H1 (cell line): ENCODE results near the gene CDC14B. TPM values are rescaled to one million over a fixed set of nuclear protein-coding genes. Genes with fewer than 3 reads are reported as not detected.

ENCODE experiments used
- CTCF ChIA-PET: fragments of 300-600 bp; sonication (Branson Sonifier 250); formaldehyde crosslinking; loops from one replicate; lab custom pipeline; 2021; ENCODE audit not compliant: partially characterized antibody; lab: Charles Lee
- POLR2A ChIA-PET: fragments of 300-600 bp; sonication (Branson Sonifier 250); formaldehyde crosslinking; loops from one replicate; lab custom pipeline; 2021; ENCODE audit warnings: inconsistent platforms; ENCODE audit not compliant: partially characterized antibody; lab: Charles Lee
- DNase-seq, 2 experiments: peaks; one replicate each; pipeline versions ENCODE4 v3.0.0 to v3.0.0-alpha.2; 2010 to 2022; ENCODE audit warnings: low spot score in 2 of 2, low read depth in 1 of 2, mixed read lengths in 1 of 2
- FAIRE-seq: peaks from 2 replicates; lab custom pipeline; 2011; peaks lifted over from hg19 to GRCh38; lab: Jason Lieb, UNC
- H2AFZ ChIP-seq: 2 replicates; pipeline ENCODE4 v1.8.1; 2012; ENCODE audit warnings: low read length, inconsistent platforms
- H2AK5ac ChIP-seq: 2 replicates; pipeline ENCODE4 v1.6.1; 2013; ENCODE audit warnings: low read depth, low read length
- H2BK120ac ChIP-seq: replicated peaks from 2 replicates; pipeline ENCODE3; 2013; ENCODE audit warnings: low read depth, low read length, inconsistent platforms
- H2BK12ac ChIP-seq: 2 replicates; pipeline ENCODE4 v1.6.1; 2013; ENCODE audit warnings: low read depth, low read length
- H2BK15ac ChIP-seq: 2 replicates; pipeline ENCODE4 v1.6.1; 2013; ENCODE audit warnings: low read length
- H2BK20ac ChIP-seq: 2 replicates; pipeline ENCODE4 v1.6.1; 2013; ENCODE audit warnings: low read length
- H2BK5ac ChIP-seq: 2 replicates; pipeline ENCODE4 v1.6.1; 2013; ENCODE audit warnings: low read depth, low read length
- H3K14ac ChIP-seq: 2 replicates; pipeline ENCODE4 v1.6.1; 2013; ENCODE audit warnings: inconsistent platforms; ENCODE audit not compliant: insufficient read length
- H3K18ac ChIP-seq: 2 replicates; pipeline ENCODE4 v1.6.1; 2013; ENCODE audit warnings: low read length; ENCODE audit errors: extremely low read depth
- H3K23ac ChIP-seq: 2 replicates; pipeline ENCODE4 v1.6.1; 2013; ENCODE audit warnings: inconsistent platforms; ENCODE audit not compliant: insufficient read length
- H3K23me2 ChIP-seq: 2 replicates; pipeline ENCODE4 v1.6.1; 2013; ENCODE audit warnings: low read depth, low read length
- H3K27ac ChIP-seq: 2 replicates; pipeline ENCODE4 v1.6.1; 2011; ENCODE audit warnings: low read depth, low read length, inconsistent platforms
- H3K27me3 ChIP-seq, 4 experiments: replicated peaks in 1 of 4; 1 replicate in 1 of 4; 2 replicates in 3 of 4; pipeline versions ENCODE4 v1.6.1 to v1.8.1; 2011 to 2013; ENCODE audit warnings: low read length in 3 of 4, mild to moderate bottlenecking in 3 of 4, inconsistent platforms in 2 of 4, mixed read lengths in 2 of 4, moderate library complexity in 1 of 4; ENCODE audit not compliant: control insufficient read depth in 3 of 4, insufficient read depth in 3 of 4; ENCODE audit errors: extremely low read depth in 1 of 4
- H3K36me3 ChIP-seq, 4 experiments: 2 replicates each; pipeline versions ENCODE4 v1.6.1 to v1.8.1; 2011 to 2013; ENCODE audit warnings: mild to moderate bottlenecking in 4 of 4, low read length in 3 of 4, moderate library complexity in 2 of 4, control low read depth in 1 of 4, inconsistent platforms in 1 of 4; ENCODE audit not compliant: insufficient read depth in 4 of 4, control insufficient read depth in 2 of 4
- H3K4ac ChIP-seq: replicated peaks from 2 replicates; pipeline ENCODE3; 2013; ENCODE audit warnings: low read length, low read depth, mixed read lengths, inconsistent platforms; ENCODE audit not compliant: insufficient read length
- H3K4me1 ChIP-seq, 4 experiments: replicated peaks in 1 of 4; 1 replicate in 1 of 4; 2 replicates in 3 of 4; pipeline versions ENCODE4 v1.6.1 to v1.8.1; 2011 to 2013; ENCODE audit warnings: low read length in 3 of 4, inconsistent platforms in 2 of 4, mixed read lengths in 1 of 4; ENCODE audit not compliant: insufficient read depth in 4 of 4, control insufficient read depth in 3 of 4
- H3K4me2 ChIP-seq, 2 experiments: 2 replicates each; pipeline versions ENCODE4 v1.6.1 to v1.8.1; 2011 to 2013; ENCODE audit warnings: low read depth in 2 of 2, low read length in 2 of 2, control low read depth in 1 of 2, inconsistent platforms in 1 of 2, mild to moderate bottlenecking in 1 of 2; ENCODE audit not compliant: insufficient read depth in 1 of 2
- H3K4me3 ChIP-seq, 4 experiments: fragments of 200-600, 300-600 bp in 1 of 4; sonication (generic), shearing (Covaris generic), sonication (Bioruptor Twin) in 1 of 4; 2 replicates each; pipeline versions ENCODE4 v1.5.1 to v1.8.1; 2011 to 2016; ENCODE audit warnings: low read length in 4 of 4, low read depth in 3 of 4, control low read depth in 2 of 4, inconsistent platforms in 2 of 4, mild to moderate bottlenecking in 2 of 4, mixed read lengths in 1 of 4, moderate library complexity in 1 of 4; ENCODE audit not compliant: insufficient read depth in 2 of 4; ENCODE audit errors: extremely low read depth in 1 of 4
- H3K56ac ChIP-seq: replicated peaks from 2 replicates; pipeline ENCODE3; 2013; ENCODE audit warnings: low read depth, mild to moderate bottlenecking, mixed read lengths, low read length, inconsistent platforms; ENCODE audit not compliant: insufficient read length
- H3K79me1 ChIP-seq: 2 replicates; pipeline ENCODE4 v1.6.1; 2013; ENCODE audit warnings: low read depth, low read length, control low read depth
- H3K79me2 ChIP-seq, 2 experiments: 2 replicates each; pipeline versions ENCODE4 v1.6.1 to v1.8.1; 2012 to 2013; ENCODE audit warnings: low read length in 2 of 2, mild to moderate bottlenecking in 2 of 2, inconsistent platforms in 1 of 2; ENCODE audit not compliant: insufficient read depth in 2 of 2, control insufficient read depth in 1 of 2
- H3K9ac ChIP-seq, 4 experiments: replicated peaks in 1 of 4; 1 replicate in 1 of 4; 2 replicates in 3 of 4; pipeline versions ENCODE4 v1.6.1 to v1.8.1; 2011 to 2013; ENCODE audit warnings: low read depth in 3 of 4, low read length in 3 of 4, control low read depth in 2 of 4, mild to moderate bottlenecking in 2 of 4, moderate library complexity in 2 of 4, inconsistent platforms in 1 of 4; ENCODE audit errors: extremely low read depth in 1 of 4
- H3K9me3 ChIP-seq, 2 experiments: 2 replicates each; pipeline versions ENCODE4 v1.6.1 to v1.8.1; 2012 to 2013; ENCODE audit warnings: mild to moderate bottlenecking in 2 of 2, moderate library complexity in 2 of 2, control low read depth in 1 of 2, inconsistent platforms in 1 of 2, low read depth in 1 of 2, low read length in 1 of 2, mixed read lengths in 1 of 2; ENCODE audit not compliant: insufficient read depth in 2 of 2
- H4K20me1 ChIP-seq, 2 experiments: replicated peaks in 1 of 2; 2 replicates each; pipeline versions ENCODE3 to v1.8.1; 2011 to 2013; ENCODE audit warnings: inconsistent platforms in 2 of 2, low read length in 2 of 2, mild to moderate bottlenecking in 1 of 2; ENCODE audit not compliant: insufficient read depth in 2 of 2, control insufficient read depth in 1 of 2
- H4K5ac ChIP-seq: 2 replicates; pipeline ENCODE4 v1.6.1; 2013; ENCODE audit warnings: low read length, low read depth, mixed read lengths, inconsistent platforms; ENCODE audit not compliant: insufficient read length
- H4K8ac ChIP-seq: 2 replicates; pipeline ENCODE4 v1.8.0; 2013; ENCODE audit warnings: mild to moderate bottlenecking, moderate library complexity, low read length, inconsistent platforms; ENCODE audit not compliant: insufficient read depth; ENCODE audit errors: extremely low read depth
- H4K91ac ChIP-seq: replicated peaks from 2 replicates; pipeline ENCODE3; 2013; ENCODE audit warnings: low read length, mixed read lengths, inconsistent platforms; ENCODE audit not compliant: insufficient read length
- ASH2L ChIP-seq: fragments of 200-600, 300-600 bp; sonication (generic); IDR thresholded peaks from one replicate; pipeline ENCODE4 v1.7.1; 2017; ENCODE audit warnings: low read length
- ATF3 ChIP-seq: IDR thresholded peaks from 2 replicates; pipeline ENCODE4 v1.6.1; 2011; ENCODE audit warnings: low read depth, mild to moderate bottlenecking, low read length; ENCODE audit not compliant: insufficient read depth
- CBX5 ChIP-seq: fragments of 300-800, 300-1000 bp; sonication (generic); IDR thresholded peaks from 2 replicates; pipeline ENCODE4 v1.7.1; 2016; ENCODE audit warnings: antibody characterized with exemption, low read length, low read depth
- CHD2 ChIP-seq: IDR thresholded peaks from 2 replicates; pipeline ENCODE4 v1.6.1; 2012; ENCODE audit warnings: low read length, improper control_type of control experiment
- CREB1 ChIP-seq: IDR thresholded peaks from 2 replicates; pipeline ENCODE4 v1.6.1; 2012; ENCODE audit warnings: inconsistent platforms
- CTBP2 ChIP-seq: IDR thresholded peaks from 2 replicates; pipeline ENCODE4 v1.7.0; 2011; ENCODE audit warnings: borderline replicate concordance, mild to moderate bottlenecking, moderate library complexity, mixed read lengths, low read length; ENCODE audit not compliant: insufficient read depth, insufficient read length
- EGR1 ChIP-seq: IDR thresholded peaks from 2 replicates; pipeline ENCODE4 v1.6.1; 2011; ENCODE audit warnings: low read depth, low read length, borderline replicate concordance
- KDM4A ChIP-seq: IDR thresholded peaks from one replicate; pipeline ENCODE4 v1.7.1; 2012; ENCODE audit warnings: low read depth, mild to moderate bottlenecking, moderate library complexity, low read length, inconsistent platforms; ENCODE audit not compliant: severe bottlenecking
- PHF8 ChIP-seq: fragments of 200-600 bp; sonication (generic); conservative IDR thresholded peaks from 2 replicates; pipeline ENCODE4 v1.7.1; 2012; ENCODE audit warnings: low read depth, mild to moderate bottlenecking, inconsistent platforms, low read length, moderate library complexity
- POLR2A ChIP-seq, 2 experiments: IDR thresholded peaks; 1 replicate in 1 of 2; 2 replicates in 1 of 2; pipeline ENCODE4 v1.6.1; 2011; ENCODE audit warnings: low read depth in 2 of 2, low read length in 2 of 2, mild to moderate bottlenecking in 2 of 2; ENCODE audit errors: control extremely low read depth in 1 of 2
- POU5F1 ChIP-seq: IDR thresholded peaks from 2 replicates; pipeline ENCODE4 v1.6.1; 2011; ENCODE audit warnings: low read depth, mild to moderate bottlenecking, low read length, moderate library complexity
- SP2 ChIP-seq: IDR thresholded peaks from 2 replicates; pipeline ENCODE4 v1.6.1; 2012; ENCODE audit warnings: mild to moderate bottlenecking, low read length, inconsistent platforms
- SP4 ChIP-seq: IDR thresholded peaks from 2 replicates; pipeline ENCODE4 v1.6.1; 2012; ENCODE audit warnings: low read length, inconsistent platforms
- SRF ChIP-seq: IDR thresholded peaks from 2 replicates; pipeline ENCODE4 v1.6.1; 2011; ENCODE audit warnings: mild to moderate bottlenecking, low read depth, low read length, moderate library complexity
- TEAD4 ChIP-seq: IDR thresholded peaks from 2 replicates; pipeline ENCODE4 v1.6.1; 2012; ENCODE audit warnings: low read depth, low read length, inconsistent platforms, mixed read lengths
- YY1 ChIP-seq: IDR thresholded peaks from 2 replicates; pipeline ENCODE4 v1.6.1; 2011; ENCODE audit warnings: low read depth, mild to moderate bottlenecking, low read length
- WGBS, 2 experiments: shearing (Covaris generic) in 1 of 2; methylation state at CpG; one replicate each; pipeline versions ENCODE4 v1.1.6 to v1.1.7; 2013 to 2015; ENCODE audit warnings: low lambda C conversion rate in 2 of 2, mixed read lengths in 2 of 2, inconsistent platforms in 1 of 2, low coverage in 1 of 2, missing lambda C conversion rate in 1 of 2; ENCODE audit not compliant: insufficient replicate concordance in 2 of 2, insufficient coverage in 1 of 2, insufficient read length in 1 of 2; ENCODE audit errors: extremely low coverage in 1 of 2, missing lambda C conversion rate in 1 of 2; 5-methylcytosine and 5-hydroxymethylcytosine counted together
- polyA plus RNA-seq, 7 experiments: library from polyadenylated mRNA; depleted of rRNA in 3 of 7; stranded (reverse) in 5 of 7; unstranded in 2 of 7; fragments of >200 nt in 5 of 7; fragments of 200-250 nt in 2 of 7; gene quantifications; 1 replicate in 5 of 7; 2 replicates in 1 of 7; 4 replicates in 1 of 7; pipeline versions ENCODE4 v1.2.1 to v1.2.3, GENCODE V29; 2011 to 2013; ENCODE audit warnings: missing spikeins in 2 of 7, mixed read lengths in 2 of 7
- total RNA-seq: library from RNA; stranded (reverse); fragmentation: NEBNext Ultra II Directional; extraction: Animal tissue kit (Norgen Biotek cat#: 25700); gene quantifications from 2 replicates; pipeline ENCODE4 v1.2.1, GENCODE V29; 2021

The CDC14B gene
- total and polyA plus RNA-seq, 2 of the 8 experiments (the other 6 are each of a cell fraction or from before 2014, with no cell fraction given): 17.2 to 44.6 TPM

- Histone ChIP-seq H3K9me3 (no peaks in the 10 kb centered on the region), H2BK20ac (no peak overlapping the region), H4K91ac (no peak overlapping the region), H3K4ac (no peak overlapping the region), H3K23me2 (no peaks in the 10 kb centered on the region), H3K23ac (no peak overlapping the region), H3K27me3 (no peaks in the 10 kb centered on the region), H3K36me3 (0 out of 8 replicates have a peak, but pooled peaks cover 0 to 2% (median 0%) of the 10 kb centered on the region in 4 experiments), H3K79me2 (no peaks in the 10 kb centered on the region), H2AFZ (no peak overlapping the region), H2BK15ac (no peak overlapping the region), H3K79me1 (peaks cover 3% of the 10 kb centered on the region; the same call in 1 of the 2 replicates), H3K56ac (no peak overlapping the region), H3K4me2 (no peak overlapping the region), H3K18ac (no peak overlapping the region), H2AK5ac (no peak overlapping the region), H3K4me3 (no peak overlapping the region), H4K5ac (no peak overlapping the region), H3K14ac (no peak overlapping the region), H2BK5ac (no peak overlapping the region), H2BK120ac (no peak overlapping the region), H4K8ac (no peak overlapping the region), H3K4me1 (peaks cover 0 to 6% (median under 1%) of the 10 kb centered on the region in 4 experiments; a peak in 2 of 7 replicates), H3K27ac (no peak overlapping the region), H4K20me1 (peaks cover 0 to 2% of the 10 kb centered on the region in 2 experiments), H2BK12ac (no peak overlapping the region), H3K9ac (no peak overlapping the region)
- WGBS, 2 experiments: 90% methylated on average over 4 of the region's 4 CpGs; no CpG with 5 or more reads in 1 of the 2 experiments
- ChIA-PET POLR2A (no interaction called here), CTCF (no interaction called here)
- DNase-seq: no peak
- FAIRE-seq: no peak
- TF ChIP-seq CREB1 (no peak), CBX5 (no peak), KDM4A (no peak), POU5F1 (no peak), TEAD4 (no peak), SP4 (no peak), CTBP2 (no peak), ATF3 (no peak), ASH2L (no peak), EGR1 (no peak), POLR2A (IDR thresholded peaks at IDR 0.05; ENCODE audit: control extremely low read depth in 1 of 2, low read depth in 2 of 2, low read length in 2 of 2) (no peak), SP2 (no peak), YY1 (no peak), CHD2 (no peak), SRF (no peak), PHF8 (no peak)
Measured at GRCh38 chr9:96550659-96551058, 69.0 kb downstream of the CDC14B start.
